ENCODE measurements around the gene MPI. TPM values are rescaled to one million over a fixed set of nuclear protein-coding genes. Genes with fewer than 3 reads are reported as not detected.
A peak's percentile ranks its signal among the peaks of the same experiment; 100 is the strongest.

MPI gene
- total and polyA plus RNA-seq, 10 of the 15 experiments (the other 5 are each of a cell fraction or from before 2014, with no cell fraction given), result 35.6 to 93.9 (median 44.1) TPM

DNA sequence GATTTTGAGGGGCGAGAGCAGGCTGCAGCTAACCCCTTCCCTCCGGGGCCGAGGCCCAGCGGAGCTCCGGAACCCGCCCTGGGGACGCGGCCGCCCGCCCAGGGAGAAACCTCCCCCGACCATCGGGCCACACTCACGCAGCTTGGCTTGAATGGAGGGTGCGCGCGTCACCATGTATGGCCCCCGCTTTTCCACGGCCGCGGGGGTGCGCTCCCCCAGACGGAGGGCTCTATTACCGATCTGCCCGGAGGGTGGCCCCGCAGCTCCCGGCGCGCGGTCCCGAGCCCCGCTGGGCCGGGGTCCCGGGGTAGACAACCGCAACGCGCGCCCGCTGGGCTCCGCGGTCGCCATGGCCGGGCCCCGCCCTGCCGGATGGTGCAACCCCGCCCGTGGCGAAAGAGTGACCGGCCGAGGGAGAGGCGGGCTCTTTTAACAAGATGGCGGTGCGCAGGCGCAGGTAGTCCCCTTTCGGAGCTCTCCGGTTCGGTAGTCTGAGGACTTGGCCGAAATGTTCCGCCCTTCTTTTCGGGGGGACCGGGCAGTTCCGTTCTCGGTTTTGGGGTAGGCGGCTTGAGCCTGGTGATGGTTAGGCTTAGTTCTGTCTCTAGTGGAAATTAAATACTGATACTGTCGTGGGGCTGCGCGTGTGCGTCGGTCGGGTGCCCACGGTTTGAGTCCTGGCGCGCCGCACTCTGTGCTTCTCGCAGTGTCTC is 16.8 kb downstream of the MPI start, which contains the start of gene FAM219B (continued):
- TF ChIP-seq, protein P1, sequence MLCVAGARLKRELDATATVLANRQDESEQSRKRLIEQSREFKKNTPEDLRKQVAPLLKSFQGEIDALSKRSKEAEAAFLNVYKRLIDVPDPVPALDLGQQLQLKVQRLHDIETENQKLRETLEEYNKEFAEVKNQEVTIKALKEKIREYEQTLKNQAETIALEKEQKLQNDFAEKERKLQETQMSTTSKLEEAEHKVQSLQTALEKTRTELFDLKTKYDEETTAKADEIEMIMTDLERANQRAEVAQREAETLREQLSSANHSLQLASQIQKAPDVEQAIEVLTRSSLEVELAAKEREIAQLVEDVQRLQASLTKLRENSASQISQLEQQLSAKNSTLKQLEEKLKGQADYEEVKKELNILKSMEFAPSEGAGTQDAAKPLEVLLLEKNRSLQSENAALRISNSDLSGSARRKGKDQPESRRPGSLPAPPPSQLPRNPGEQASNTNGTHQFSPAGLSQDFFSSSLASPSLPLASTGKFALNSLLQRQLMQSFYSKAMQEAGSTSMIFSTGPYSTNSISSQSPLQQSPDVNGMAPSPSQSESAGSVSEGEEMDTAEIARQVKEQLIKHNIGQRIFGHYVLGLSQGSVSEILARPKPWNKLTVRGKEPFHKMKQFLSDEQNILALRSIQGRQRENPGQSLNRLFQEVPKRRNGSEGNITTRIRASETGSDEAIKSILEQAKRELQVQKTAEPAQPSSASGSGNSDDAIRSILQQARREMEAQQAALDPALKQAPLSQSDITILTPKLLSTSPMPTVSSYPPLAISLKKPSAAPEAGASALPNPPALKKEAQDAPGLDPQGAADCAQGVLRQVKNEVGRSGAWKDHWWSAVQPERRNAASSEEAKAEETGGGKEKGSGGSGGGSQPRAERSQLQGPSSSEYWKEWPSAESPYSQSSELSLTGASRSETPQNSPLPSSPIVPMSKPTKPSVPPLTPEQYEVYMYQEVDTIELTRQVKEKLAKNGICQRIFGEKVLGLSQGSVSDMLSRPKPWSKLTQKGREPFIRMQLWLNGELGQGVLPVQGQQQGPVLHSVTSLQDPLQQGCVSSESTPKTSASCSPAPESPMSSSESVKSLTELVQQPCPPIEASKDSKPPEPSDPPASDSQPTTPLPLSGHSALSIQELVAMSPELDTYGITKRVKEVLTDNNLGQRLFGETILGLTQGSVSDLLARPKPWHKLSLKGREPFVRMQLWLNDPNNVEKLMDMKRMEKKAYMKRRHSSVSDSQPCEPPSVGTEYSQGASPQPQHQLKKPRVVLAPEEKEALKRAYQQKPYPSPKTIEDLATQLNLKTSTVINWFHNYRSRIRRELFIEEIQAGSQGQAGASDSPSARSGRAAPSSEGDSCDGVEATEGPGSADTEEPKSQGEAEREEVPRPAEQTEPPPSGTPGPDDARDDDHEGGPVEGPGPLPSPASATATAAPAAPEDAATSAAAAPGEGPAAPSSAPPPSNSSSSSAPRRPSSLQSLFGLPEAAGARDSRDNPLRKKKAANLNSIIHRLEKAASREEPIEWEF (IDR thresholded peaks at IDR 0.05; ENCODE audit: insufficient replicate concordance, low read depth, low read length), result no peak
- TF ChIP-seq RCOR1 (conservative IDR thresholded peaks at IDR 0.05; ENCODE audit: low read depth, low read length) (no peak), PAX8 (IDR thresholded peaks at IDR 0.05) (no peak), TBL1XR1 (IDR thresholded peaks at IDR 0.05; ENCODE audit: low read depth, low read length) (no peak), WRNIP1 (IDR thresholded peaks at IDR 0.05; ENCODE audit: borderline replicate concordance, low read depth, low read length) (no peak), TCF7 (IDR thresholded peaks at IDR 0.05; ENCODE audit: borderline replicate concordance) (no peak), EZH2 (IDR thresholded peaks at IDR 0.05; ENCODE audit: borderline replicate concordance, control insufficient read depth, low read depth, low read length) (no peak), IKZF1 (conservative IDR thresholded peaks at IDR 0.05) (peak; percentile 79)
- TF ChIP-seq, protein P2, sequence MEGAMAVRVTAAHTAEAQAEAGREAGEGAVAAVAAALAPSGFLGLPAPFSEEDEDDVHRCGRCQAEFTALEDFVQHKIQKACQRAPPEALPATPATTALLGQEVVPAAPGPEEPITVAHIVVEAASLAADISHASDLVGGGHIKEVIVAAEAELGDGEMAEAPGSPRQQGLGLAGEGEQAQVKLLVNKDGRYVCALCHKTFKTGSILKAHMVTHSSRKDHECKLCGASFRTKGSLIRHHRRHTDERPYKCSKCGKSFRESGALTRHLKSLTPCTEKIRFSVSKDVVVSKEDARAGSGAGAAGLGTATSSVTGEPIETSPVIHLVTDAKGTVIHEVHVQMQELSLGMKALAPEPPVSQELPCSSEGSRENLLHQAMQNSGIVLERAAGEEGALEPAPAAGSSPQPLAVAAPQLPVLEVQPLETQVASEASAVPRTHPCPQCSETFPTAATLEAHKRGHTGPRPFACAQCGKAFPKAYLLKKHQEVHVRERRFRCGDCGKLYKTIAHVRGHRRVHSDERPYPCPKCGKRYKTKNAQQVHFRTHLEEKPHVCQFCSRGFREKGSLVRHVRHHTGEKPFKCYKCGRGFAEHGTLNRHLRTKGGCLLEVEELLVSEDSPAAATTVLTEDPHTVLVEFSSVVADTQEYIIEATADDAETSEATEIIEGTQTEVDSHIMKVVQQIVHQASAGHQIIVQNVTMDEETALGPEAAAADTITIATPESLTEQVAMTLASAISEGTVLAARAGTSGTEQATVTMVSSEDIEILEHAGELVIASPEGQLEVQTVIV (IDR thresholded peaks at IDR 0.05; ENCODE audit: borderline replicate concordance, partially characterized antibody), result no peak
- TF ChIP-seq, protein P3, sequence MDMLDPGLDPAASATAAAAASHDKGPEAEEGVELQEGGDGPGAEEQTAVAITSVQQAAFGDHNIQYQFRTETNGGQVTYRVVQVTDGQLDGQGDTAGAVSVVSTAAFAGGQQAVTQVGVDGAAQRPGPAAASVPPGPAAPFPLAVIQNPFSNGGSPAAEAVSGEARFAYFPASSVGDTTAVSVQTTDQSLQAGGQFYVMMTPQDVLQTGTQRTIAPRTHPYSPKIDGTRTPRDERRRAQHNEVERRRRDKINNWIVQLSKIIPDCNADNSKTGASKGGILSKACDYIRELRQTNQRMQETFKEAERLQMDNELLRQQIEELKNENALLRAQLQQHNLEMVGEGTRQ (IDR thresholded peaks at IDR 0.05; ENCODE audit: borderline replicate concordance, low read depth, low read length), result no peak
- TF ChIP-seq, protein P4, sequence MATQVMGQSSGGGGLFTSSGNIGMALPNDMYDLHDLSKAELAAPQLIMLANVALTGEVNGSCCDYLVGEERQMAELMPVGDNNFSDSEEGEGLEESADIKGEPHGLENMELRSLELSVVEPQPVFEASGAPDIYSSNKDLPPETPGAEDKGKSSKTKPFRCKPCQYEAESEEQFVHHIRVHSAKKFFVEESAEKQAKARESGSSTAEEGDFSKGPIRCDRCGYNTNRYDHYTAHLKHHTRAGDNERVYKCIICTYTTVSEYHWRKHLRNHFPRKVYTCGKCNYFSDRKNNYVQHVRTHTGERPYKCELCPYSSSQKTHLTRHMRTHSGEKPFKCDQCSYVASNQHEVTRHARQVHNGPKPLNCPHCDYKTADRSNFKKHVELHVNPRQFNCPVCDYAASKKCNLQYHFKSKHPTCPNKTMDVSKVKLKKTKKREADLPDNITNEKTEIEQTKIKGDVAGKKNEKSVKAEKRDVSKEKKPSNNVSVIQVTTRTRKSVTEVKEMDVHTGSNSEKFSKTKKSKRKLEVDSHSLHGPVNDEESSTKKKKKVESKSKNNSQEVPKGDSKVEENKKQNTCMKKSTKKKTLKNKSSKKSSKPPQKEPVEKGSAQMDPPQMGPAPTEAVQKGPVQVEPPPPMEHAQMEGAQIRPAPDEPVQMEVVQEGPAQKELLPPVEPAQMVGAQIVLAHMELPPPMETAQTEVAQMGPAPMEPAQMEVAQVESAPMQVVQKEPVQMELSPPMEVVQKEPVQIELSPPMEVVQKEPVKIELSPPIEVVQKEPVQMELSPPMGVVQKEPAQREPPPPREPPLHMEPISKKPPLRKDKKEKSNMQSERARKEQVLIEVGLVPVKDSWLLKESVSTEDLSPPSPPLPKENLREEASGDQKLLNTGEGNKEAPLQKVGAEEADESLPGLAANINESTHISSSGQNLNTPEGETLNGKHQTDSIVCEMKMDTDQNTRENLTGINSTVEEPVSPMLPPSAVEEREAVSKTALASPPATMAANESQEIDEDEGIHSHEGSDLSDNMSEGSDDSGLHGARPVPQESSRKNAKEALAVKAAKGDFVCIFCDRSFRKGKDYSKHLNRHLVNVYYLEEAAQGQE (IDR thresholded peaks at IDR 0.05; ENCODE audit: low read depth, low read length), result 0 out of 2 replicates have a peak, but pooled peaks have one; percentile 16
- TF ChIP-seq, protein P5, sequence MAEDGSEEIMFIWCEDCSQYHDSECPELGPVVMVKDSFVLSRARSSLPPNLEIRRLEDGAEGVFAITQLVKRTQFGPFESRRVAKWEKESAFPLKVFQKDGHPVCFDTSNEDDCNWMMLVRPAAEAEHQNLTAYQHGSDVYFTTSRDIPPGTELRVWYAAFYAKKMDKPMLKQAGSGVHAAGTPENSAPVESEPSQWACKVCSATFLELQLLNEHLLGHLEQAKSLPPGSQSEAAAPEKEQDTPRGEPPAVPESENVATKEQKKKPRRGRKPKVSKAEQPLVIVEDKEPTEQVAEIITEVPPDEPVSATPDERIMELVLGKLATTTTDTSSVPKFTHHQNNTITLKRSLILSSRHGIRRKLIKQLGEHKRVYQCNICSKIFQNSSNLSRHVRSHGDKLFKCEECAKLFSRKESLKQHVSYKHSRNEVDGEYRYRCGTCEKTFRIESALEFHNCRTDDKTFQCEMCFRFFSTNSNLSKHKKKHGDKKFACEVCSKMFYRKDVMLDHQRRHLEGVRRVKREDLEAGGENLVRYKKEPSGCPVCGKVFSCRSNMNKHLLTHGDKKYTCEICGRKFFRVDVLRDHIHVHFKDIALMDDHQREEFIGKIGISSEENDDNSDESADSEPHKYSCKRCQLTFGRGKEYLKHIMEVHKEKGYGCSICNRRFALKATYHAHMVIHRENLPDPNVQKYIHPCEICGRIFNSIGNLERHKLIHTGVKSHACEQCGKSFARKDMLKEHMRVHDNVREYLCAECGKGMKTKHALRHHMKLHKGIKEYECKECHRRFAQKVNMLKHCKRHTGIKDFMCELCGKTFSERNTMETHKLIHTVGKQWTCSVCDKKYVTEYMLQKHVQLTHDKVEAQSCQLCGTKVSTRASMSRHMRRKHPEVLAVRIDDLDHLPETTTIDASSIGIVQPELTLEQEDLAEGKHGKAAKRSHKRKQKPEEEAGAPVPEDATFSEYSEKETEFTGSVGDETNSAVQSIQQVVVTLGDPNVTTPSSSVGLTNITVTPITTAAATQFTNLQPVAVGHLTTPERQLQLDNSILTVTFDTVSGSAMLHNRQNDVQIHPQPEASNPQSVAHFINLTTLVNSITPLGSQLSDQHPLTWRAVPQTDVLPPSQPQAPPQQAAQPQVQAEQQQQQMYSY (CRISPR knock-in tag; IDR thresholded peaks at IDR 0.05), result no peak

Data from GM12878 (cell line).